H1 (cell line): ENCODE data around the gene GASK1B.

ENCODE experiments used
- CHD2 ChIP-seq: IDR thresholded peaks from 2 replicates; pipeline ENCODE4 v1.6.1; 2012; ENCODE audit warnings: low read length, improper control_type of control experiment
- GTF2F1 ChIP-seq: IDR thresholded peaks from 2 replicates; pipeline ENCODE4 v1.6.1; 2012; ENCODE audit warnings: low read depth, low read length, improper control_type of control experiment, borderline replicate concordance
- POLR2A ChIP-seq, 2 experiments: IDR thresholded peaks; 1 replicate in 1 of 2; 2 replicates in 1 of 2; pipeline ENCODE4 v1.6.1; 2011; ENCODE audit warnings: low read depth in 2 of 2, low read length in 2 of 2, mild to moderate bottlenecking in 2 of 2; ENCODE audit errors: control extremely low read depth in 1 of 2
- TCF12 ChIP-seq: IDR thresholded peaks from 2 replicates; pipeline ENCODE4 v1.6.1; 2011; ENCODE audit warnings: low read depth, mild to moderate bottlenecking, low read length
- TF ChIP-seq, protein P1 (sequence below), 3 experiments: IDR thresholded peaks; 1 replicate in 2 of 3; 2 replicates in 1 of 3; pipeline versions ENCODE4 v1.5.1 to v1.6.1; 2011; ENCODE audit warnings: low read length in 3 of 3, mild to moderate bottlenecking in 3 of 3, inconsistent platforms in 2 of 3, low read depth in 1 of 3, moderate library complexity in 1 of 3; ENCODE audit not compliant: insufficient read depth in 1 of 3; ENCODE audit errors: control extremely low read depth in 1 of 3
- TF ChIP-seq, protein P2 (sequence below): IDR thresholded peaks from 2 replicates; pipeline ENCODE4 v1.6.1; 2012; ENCODE audit warnings: inconsistent platforms

DNA sequence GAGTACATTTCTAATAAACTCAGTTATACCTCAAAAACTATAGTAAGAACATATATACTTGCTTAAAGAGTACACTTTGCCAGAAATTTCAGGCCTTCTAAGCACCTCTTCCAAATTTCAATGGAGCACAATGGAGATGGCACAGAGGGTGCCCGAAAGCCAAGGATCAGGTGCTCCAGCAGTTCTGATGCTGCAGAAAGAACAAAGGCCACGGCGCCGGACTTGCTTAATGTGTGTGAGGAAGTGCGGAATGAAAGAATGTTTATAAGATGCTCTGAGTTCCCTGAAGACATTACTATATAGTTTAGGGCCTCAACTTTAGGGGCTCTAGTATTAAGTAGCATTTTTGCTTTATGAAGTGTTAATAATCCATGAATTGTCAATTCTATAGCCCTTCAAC, 44.3 kb downstream of the GASK1B start:
- TF ChIP-seq, protein P1, sequence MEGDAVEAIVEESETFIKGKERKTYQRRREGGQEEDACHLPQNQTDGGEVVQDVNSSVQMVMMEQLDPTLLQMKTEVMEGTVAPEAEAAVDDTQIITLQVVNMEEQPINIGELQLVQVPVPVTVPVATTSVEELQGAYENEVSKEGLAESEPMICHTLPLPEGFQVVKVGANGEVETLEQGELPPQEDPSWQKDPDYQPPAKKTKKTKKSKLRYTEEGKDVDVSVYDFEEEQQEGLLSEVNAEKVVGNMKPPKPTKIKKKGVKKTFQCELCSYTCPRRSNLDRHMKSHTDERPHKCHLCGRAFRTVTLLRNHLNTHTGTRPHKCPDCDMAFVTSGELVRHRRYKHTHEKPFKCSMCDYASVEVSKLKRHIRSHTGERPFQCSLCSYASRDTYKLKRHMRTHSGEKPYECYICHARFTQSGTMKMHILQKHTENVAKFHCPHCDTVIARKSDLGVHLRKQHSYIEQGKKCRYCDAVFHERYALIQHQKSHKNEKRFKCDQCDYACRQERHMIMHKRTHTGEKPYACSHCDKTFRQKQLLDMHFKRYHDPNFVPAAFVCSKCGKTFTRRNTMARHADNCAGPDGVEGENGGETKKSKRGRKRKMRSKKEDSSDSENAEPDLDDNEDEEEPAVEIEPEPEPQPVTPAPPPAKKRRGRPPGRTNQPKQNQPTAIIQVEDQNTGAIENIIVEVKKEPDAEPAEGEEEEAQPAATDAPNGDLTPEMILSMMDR (IDR thresholded peaks at IDR 0.05; ENCODE audit: control extremely low read depth in 1 of 3, insufficient read depth in 1 of 3, low read depth in 1 of 3, low read length in 3 of 3) = no peak
- TF ChIP-seq, protein P2, sequence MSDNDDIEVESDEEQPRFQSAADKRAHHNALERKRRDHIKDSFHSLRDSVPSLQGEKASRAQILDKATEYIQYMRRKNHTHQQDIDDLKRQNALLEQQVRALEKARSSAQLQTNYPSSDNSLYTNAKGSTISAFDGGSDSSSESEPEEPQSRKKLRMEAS = no peak
- TF ChIP-seq POLR2A (IDR thresholded peaks at IDR 0.05; ENCODE audit: control extremely low read depth in 1 of 2, low read depth in 2 of 2, low read length in 2 of 2) = no peak
- no peak for TF ChIP-seq CHD2
- no peak for TF ChIP-seq GTF2F1
- no peak for TF ChIP-seq TCF12
